ENCODE measurements around the gene UBE2G2. TPM values are rescaled to one million over a fixed set of nuclear protein-coding genes. Genes with fewer than 3 reads are reported as not detected.

The UBE2G2 gene
- total and polyA plus RNA-seq, 2 donors (not counting 1 experiment from before 2014, with no cell fraction given): 49.7 to 61.9 TPM

DNA sequence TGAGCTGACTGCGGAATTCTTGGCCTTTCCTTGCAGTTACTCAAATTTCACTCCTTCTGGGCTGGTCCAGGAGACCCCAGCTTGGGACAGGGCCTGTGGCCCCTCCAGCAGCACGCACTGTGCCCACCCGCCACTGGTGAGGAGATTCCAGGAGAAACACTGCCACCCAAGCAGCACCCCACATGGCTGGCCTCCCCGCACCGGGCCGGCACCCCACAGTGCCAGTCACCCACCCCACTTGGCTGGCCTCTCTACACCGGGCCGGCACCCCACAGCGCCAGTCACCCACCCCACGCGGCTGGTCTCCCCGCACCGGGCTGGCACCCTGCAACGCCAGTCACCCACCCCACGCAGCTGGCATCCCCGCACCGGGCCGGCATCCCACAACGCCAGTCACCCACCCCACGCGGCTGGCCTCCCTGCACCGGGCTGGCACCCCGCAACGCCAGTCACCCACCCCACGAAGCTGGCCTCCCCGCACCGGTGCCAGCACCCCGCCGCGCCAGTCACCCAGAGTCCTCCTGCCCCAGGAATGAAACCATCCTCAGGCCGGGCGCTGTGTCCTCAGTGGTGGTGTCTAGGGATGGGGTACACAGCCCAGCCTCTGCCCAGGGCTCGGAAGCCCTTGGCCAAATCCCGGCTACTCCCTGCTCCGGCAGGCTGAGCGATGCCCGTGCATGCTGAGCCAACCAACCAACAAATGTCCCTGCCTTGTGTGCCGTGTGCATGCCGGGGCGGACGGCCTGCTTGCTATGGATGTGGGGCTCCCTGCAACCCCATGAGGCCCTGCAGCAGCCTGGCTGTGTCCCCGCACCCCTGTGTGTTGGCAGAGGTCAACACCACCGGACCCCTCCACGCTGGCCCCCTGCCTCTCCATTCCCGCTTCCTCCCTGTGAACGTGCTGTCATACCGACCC lies 51.6 kb downstream of the UBE2G2 start:
- Histone ChIP-seq H3K4me2 (ENCODE audit: extremely low read depth, insufficient read depth, low read length) (no peak overlapping the region), H3K36me3 (ENCODE audit: control insufficient read depth, insufficient read depth, low read length) (no peaks in the 10 kb centered on the region), H3K4me1 (ENCODE audit: control insufficient read depth, extremely low read depth, insufficient read depth, low read length) (no peaks in the 10 kb centered on the region), H2AFZ (ENCODE audit: low read length) (no peak overlapping the region), H3K9me3 (ENCODE audit: control insufficient read depth, insufficient read depth, low read depth, low read length) (no peaks in the 10 kb centered on the region), H3K79me2 (ENCODE audit: control insufficient read depth, insufficient read depth, low read length) (no peaks in the 10 kb centered on the region), H3K27ac (ENCODE audit: insufficient read depth, low read length) (no peak overlapping the region), H3K9ac (ENCODE audit: insufficient read depth, low read length) (no peak overlapping the region), H4K20me1 (ENCODE audit: control insufficient read depth, extremely low read depth, insufficient read depth, low read length) (no peaks in the 10 kb centered on the region), H3K4me3 (replicated peaks in 1 of 4; ENCODE audit: control extremely low read depth in 1 of 4, insufficient read depth in 1 of 4, low read depth in 3 of 4, low read length in 4 of 4) (no peak overlapping the region), H3K27me3 (ENCODE audit: control insufficient read depth, insufficient read depth, low read length) (peaks cover 2% of the 10 kb centered on the region)
- DNase-seq (ENCODE audit: low read depth in 2 of 2): no peak
- TF ChIP-seq, protein P1, sequence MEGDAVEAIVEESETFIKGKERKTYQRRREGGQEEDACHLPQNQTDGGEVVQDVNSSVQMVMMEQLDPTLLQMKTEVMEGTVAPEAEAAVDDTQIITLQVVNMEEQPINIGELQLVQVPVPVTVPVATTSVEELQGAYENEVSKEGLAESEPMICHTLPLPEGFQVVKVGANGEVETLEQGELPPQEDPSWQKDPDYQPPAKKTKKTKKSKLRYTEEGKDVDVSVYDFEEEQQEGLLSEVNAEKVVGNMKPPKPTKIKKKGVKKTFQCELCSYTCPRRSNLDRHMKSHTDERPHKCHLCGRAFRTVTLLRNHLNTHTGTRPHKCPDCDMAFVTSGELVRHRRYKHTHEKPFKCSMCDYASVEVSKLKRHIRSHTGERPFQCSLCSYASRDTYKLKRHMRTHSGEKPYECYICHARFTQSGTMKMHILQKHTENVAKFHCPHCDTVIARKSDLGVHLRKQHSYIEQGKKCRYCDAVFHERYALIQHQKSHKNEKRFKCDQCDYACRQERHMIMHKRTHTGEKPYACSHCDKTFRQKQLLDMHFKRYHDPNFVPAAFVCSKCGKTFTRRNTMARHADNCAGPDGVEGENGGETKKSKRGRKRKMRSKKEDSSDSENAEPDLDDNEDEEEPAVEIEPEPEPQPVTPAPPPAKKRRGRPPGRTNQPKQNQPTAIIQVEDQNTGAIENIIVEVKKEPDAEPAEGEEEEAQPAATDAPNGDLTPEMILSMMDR (conservative IDR thresholded peaks at IDR 0.05 in 1 of 2, IDR thresholded peaks at IDR 0.05 in 1 of 2; ENCODE audit: low read depth in 1 of 2, low read length in 2 of 2): no peak
- TF ChIP-seq EZH2 (IDR thresholded peaks at IDR 0.05; ENCODE audit: low read length, missing control alignments): no peak

DNA sequence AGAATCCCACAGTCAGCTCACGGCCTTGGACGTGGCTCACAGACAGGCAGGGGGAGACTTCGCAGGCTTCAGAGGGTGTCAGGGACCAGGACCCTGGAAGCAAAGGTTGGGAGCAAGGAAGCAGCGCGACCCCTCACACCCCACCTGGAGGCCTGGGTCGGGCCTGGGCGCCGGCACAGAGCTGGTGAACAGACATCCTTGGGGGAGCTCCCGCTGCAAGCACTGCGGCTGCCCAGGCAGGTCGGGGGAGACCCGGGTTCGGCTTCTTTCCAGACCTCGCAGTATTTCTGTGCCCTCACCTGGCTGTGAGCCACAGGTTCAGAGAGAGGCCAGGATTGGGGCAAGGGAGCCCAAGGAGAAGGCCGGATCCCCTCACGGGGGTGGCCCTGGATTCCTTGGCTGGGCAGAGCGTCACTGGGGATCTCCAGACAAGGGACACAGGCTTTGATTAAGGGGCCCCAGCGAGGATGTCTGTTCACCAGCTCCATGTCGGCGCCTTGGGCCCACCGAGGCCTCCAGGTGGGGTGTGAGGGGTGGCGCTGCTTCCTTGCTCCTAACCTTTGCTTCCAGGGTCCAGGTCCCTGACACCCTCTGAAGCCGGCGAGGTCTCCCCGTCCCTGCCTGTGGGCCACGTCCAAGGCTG lies 52.4 kb downstream of the UBE2G2 start:
- Histone ChIP-seq H2AFZ (ENCODE audit: low read length) (no peak overlapping the region), H3K36me3 (ENCODE audit: control insufficient read depth, insufficient read depth, low read length) (no peaks in the 10 kb centered on the region), H3K79me2 (ENCODE audit: control insufficient read depth, insufficient read depth, low read length) (no peaks in the 10 kb centered on the region), H3K4me1 (ENCODE audit: control insufficient read depth, extremely low read depth, insufficient read depth, low read length) (no peaks in the 10 kb centered on the region), H3K9me3 (ENCODE audit: control insufficient read depth, insufficient read depth, low read depth, low read length) (no peaks in the 10 kb centered on the region), H3K27ac (ENCODE audit: insufficient read depth, low read length) (no peak overlapping the region), H4K20me1 (ENCODE audit: control insufficient read depth, extremely low read depth, insufficient read depth, low read length) (no peaks in the 10 kb centered on the region), H3K27me3 (ENCODE audit: control insufficient read depth, insufficient read depth, low read length) (peaks cover 2% of the 10 kb centered on the region), H3K4me2 (ENCODE audit: extremely low read depth, insufficient read depth, low read length) (no peak overlapping the region), H3K4me3 (replicated peaks in 1 of 4; ENCODE audit: control extremely low read depth in 1 of 4, insufficient read depth in 1 of 4, low read depth in 3 of 4, low read length in 4 of 4) (no peak overlapping the region), H3K9ac (ENCODE audit: insufficient read depth, low read length) (no peak overlapping the region)
- no peak for DNase-seq (ENCODE audit: low read depth in 2 of 2)
- TF ChIP-seq EZH2 (IDR thresholded peaks at IDR 0.05; ENCODE audit: low read length, missing control alignments): no peak
- TF ChIP-seq, protein P1 (conservative IDR thresholded peaks at IDR 0.05 in 1 of 2, IDR thresholded peaks at IDR 0.05 in 1 of 2; ENCODE audit: low read depth in 1 of 2, low read length in 2 of 2): no peak

DNA sequence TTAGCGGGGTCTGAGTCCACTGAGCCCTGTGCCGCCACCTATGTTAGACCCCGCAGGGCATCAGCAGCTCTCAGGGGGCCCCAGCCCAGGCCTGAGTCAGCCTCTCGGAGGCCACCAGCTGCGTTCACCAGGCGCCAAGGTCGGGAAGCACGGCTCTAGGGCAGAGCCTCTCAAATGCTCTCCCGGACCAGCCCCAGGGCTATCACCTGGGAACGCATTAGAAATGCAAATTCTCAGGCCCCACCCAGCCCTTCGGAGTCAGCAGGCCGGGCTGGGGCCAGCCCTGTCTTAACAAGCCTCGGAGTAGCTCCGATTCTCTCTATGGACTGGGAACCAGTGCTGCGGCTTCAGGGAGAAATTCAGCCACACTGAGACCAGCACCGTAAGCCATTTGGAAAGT lies 53.0 kb downstream of the UBE2G2 start:
- no peak overlapping the region for H3K9ac ChIP-seq (ENCODE audit: insufficient read depth, low read length)
- H3K27ac ChIP-seq (ENCODE audit: insufficient read depth, low read length): no peak overlapping the region
- no peak for DNase-seq (ENCODE audit: low read depth in 2 of 2)
- H2AFZ ChIP-seq (ENCODE audit: low read length): no peak overlapping the region
- no peaks in the 10 kb centered on the region for H4K20me1 ChIP-seq (ENCODE audit: control insufficient read depth, extremely low read depth, insufficient read depth, low read length)
- H3K79me2 ChIP-seq (ENCODE audit: control insufficient read depth, insufficient read depth, low read length): no peaks in the 10 kb centered on the region
- H3K36me3 ChIP-seq (ENCODE audit: control insufficient read depth, insufficient read depth, low read length): no peaks in the 10 kb centered on the region
- peaks cover 2% of the 10 kb centered on the region for H3K27me3 ChIP-seq (ENCODE audit: control insufficient read depth, insufficient read depth, low read length)
- no peak overlapping the region for H3K4me3 ChIP-seq (replicated peaks in 1 of 4; ENCODE audit: control extremely low read depth in 1 of 4, insufficient read depth in 1 of 4, low read depth in 3 of 4, low read length in 4 of 4)
- H3K9me3 ChIP-seq (ENCODE audit: control insufficient read depth, insufficient read depth, low read depth, low read length): no peaks in the 10 kb centered on the region
- H3K4me2 ChIP-seq (ENCODE audit: extremely low read depth, insufficient read depth, low read length): no peak overlapping the region
- no peaks in the 10 kb centered on the region for H3K4me1 ChIP-seq (ENCODE audit: control insufficient read depth, extremely low read depth, insufficient read depth, low read length)
- no peak for TF ChIP-seq EZH2 (IDR thresholded peaks at IDR 0.05; ENCODE audit: low read length, missing control alignments)
- TF ChIP-seq, protein P1 (conservative IDR thresholded peaks at IDR 0.05 in 1 of 2, IDR thresholded peaks at IDR 0.05 in 1 of 2; ENCODE audit: low read depth in 1 of 2, low read length in 2 of 2): no peak

Measured in fibroblast of lung (primary cell).